Stimulated activated CD8-positive, alpha-beta memory T cell treated with anti-CD3 and anti-CD28 coated beads, Interleukin-7, amount 100 ng/mL, for 1 hour (primary cell): Measurements from ENCODE around the gene MFSD2A.
"Not testable (repeated sequence)": the region's sequence is repeated elsewhere in the genome, so short reads cannot be mapped to it uniquely, and the experiment has no call there.

Experiments
- DNase-seq, 2 donors: peaks; one replicate each; pipeline ENCODE4 v3.0.0-alpha.2; 2020; ENCODE audit warnings: low read depth in 2 of 2

MFSD2A gene

DNA sequence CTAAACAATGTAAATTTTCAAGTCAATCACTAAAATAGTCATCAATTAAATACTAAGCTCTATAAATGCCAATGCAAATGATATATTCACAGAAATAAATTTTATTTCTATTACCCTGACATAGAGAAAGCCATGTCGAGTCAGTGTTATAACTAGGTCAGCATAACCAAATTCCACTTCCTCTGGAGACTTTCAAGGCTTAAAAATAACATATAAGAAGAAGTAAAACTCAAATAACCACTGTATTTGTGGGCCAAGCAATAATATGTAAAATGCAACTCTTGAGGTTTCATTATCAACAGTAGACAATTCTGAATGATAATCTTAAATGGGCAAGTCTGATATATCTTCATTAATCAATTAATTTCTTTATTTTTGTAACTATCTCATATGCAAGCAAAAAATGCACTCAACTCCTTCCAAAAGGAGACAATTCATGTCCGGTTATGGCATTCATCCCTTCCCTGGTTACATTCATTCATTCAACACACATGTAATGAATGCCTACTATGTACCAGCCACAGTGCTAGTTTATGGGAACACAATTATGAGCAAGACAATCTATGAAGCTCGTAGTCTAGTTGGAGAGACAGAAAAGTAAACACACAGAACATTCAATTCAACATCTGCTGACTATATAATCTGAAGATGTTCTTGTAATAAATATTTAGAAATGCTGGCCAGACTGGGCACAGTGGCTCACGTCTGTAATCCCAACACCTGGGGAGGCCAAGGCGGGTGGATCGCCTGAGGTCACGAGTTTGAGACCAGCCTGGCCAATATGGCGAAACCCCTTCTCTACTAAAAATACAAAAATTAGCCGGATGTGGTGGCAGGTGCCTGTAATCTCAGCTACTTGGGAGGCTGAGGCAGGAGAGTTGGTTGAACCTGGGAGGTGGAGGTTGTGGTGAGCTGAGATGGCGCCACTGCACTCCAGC lies 48.5 kb downstream of the MFSD2A start:
- DNase-seq = no peak

DNA sequence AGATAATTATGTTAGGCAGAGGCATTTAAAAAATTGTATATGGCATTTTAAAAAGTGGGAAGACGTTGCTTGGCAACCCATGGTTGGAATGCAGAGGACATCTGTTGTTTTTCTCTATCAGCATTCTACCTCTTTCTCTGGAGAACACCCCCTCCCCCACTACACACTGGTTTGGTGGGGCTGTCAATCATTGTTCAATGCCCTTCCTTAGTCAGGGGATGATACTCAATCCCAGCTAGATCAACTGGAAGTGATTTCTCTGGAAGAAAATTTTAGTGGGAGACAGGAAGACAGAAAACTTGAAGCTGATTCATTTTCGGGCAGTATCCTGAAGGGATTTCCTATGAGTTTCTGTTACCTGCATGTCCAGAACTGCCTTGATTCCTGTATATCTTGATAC lies 49.9 kb downstream of the MFSD2A start:
- no peak for DNase-seq

DNA sequence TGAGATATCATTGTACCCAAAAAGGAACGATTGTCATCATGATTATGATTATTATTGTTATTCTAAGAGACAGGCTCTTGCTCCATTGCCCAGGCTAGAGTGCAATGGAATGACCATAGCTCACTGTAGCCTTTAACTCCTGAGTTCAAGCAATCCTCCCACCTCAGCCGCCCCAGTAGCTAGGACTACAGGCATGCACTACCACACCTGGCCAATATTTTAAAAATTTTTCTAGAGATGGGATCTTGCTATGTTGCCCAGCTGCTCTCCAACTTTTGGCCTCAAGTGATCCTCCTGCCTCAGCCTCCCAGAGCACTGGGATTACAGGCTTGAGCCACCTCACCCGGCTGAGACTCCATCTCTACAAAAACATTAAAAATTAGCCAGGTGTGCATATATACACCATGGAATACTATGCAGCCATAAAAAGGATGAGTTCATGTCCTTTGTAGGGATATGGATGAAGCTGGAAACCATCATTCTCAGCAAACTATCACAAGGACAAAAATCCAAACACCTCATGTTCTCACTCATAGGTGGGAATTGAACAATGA lies 52.6 kb downstream of the MFSD2A start:
- DNase-seq = not testable (repeated sequence)

DNA sequence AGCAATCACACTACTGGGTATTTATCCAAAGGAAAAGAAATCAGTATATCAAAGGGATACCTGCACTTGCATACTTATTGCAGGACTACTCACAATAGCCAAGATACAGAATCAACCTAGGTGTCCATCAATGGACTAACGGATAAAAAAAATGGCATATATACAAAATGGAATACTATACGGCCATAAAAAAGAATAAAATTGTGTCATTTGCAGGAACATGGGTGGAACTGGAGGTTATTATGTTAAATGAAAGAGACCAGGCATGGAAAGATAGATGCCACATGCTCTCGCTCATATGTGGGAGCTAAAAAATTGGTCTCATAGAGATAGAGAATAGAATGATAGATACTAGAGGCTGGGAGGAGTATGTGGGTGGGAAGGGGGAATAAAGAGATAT lies 56.3 kb downstream of the MFSD2A start:
- no peak for DNase-seq

DNA sequence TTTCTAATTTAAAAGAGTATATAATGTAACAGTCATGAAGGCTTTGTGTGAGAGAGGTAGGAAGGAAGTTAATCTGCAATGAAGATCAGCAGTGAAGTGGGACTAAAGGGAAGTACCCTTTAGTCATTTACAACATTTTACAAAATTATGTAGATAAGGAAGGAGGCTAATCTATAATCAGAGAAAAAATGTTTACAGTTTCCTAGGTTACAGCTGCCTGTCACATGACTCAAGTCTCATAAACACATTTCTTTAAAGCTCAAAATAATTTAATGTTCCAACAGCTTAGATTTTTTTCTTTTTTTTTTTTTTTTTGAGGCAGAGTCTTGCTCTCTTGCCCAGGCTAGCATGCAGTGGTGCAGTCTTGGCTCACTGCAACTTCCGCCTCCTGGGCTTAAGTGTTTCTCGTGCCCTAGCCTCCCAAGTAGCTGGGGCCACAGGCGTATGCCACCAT lies 59.3 kb downstream of the MFSD2A start:
- DNase-seq = no peak

DNA sequence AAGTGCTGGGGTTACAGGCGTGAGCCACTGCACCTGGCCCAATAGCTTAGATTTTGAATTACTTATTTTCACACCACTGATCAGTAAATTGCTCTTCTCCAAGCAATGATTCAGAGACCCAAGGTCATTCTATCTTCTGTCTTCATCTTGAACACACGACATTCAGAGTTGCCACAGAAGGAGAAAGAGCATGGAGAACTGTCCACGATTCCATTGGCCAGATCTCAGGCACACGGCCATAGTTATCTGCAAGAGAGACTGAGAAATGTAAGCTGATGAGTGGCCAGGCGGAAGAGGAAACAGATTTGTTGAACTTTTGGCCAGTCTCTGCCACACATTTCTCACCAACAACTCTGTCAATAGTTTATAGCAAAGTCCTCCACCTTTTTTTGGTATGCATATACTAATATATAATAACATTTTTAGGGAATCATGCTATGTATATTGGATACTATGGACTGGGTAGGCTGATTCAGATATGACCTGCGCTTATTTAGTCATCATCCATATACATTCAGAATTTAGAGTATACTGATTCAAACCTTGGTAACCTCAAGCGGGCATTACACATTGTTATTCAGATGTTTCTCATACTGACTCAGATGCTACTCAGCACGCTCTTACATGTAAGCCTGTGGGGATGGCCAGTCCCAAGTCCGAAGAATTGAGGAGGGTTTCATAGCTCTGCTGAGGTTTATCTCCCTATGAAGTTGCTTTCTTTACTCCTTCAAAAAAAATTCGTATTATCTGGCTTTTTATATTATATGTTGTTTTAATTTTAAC lies 60.1 kb downstream of the MFSD2A start:
- no peak for DNase-seq

DNA sequence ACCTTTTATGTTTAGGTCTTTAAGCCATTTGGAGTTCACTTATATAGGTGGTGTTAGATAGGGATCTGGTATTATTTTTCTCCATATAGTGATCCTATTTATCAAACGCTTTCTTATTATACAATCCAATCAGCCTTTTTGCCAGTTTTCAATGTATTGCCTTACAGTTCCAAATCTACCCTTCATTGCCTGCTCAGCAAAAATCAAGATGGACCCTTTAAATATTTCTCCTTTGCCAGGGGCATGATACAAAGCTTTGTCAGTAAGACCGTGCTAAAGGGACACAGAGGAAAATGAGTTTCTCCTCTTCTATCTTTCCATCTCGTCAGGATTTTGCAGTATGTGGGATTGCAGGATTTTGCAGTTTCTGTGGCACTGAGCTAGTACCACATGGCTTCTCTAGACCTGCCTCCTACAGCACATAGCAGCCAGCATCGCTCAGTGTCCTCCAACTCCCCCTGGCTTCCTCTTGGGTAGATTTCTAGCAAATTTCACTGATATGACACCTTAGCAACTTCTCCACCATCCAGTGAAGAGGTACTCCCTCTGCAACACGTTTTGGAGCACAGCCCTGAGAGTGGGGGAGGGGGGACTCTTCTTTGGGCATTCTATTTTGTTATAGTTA lies 63.1 kb downstream of the MFSD2A start:
- no peak for DNase-seq
